ENCODE results near the gene RAB11FIP3. TPM values are rescaled to one million over a fixed set of nuclear protein-coding genes. Genes with fewer than 3 reads are reported as not detected.

RAB11FIP3 gene
- total and polyA plus RNA-seq, 10 donors, result 12.3 to 52.7 (median 35.5) TPM

- Histone ChIP-seq H3K27ac (no peak overlapping the region), H3K4me1 (peaks cover 0 to 30% (median 11%) of the 10 kb centered on the region in 6 donors), H3K36me3 (peaks cover 0 to 36% (median 29%) of the 10 kb centered on the region in 6 donors), H3K4me3 (no peak overlapping the region), H3K27me3 (replicated peaks in 1 of 7) (peaks cover 7 to 41% (median 23%) of the 10 kb centered on the region in 7 donors), H3K9me3 (no peaks in the 10 kb centered on the region)
- TF ChIP-seq POLR2A (IDR thresholded peaks at IDR 0.05), result no peak
- no peak for TF ChIP-seq CTCF (IDR thresholded peaks at IDR 0.05 in 8 of 11, conservative IDR thresholded peaks at IDR 0.05 in 3 of 11)
- no peak for TF ChIP-seq POLR2AphosphoS5 (IDR thresholded peaks at IDR 0.05)
- no peak for DNase-seq
- intact Hi-C loops (cut with DNase I; ENCODE audit: low total_unique reads), result no loop called here
- 76 to 86% (median 81%) methylated on average over 16 to 32 of the region's 32 CpGs for WGBS, 5 donors
These were observed 130.4 kb downstream of the RAB11FIP3 start for GRCh38 chr16:555528-556473.

- H3K4me1 ChIP-seq, result peaks cover 0 to 32% (median 11%) of the 10 kb centered on the region in 6 donors
- no peak overlapping the region for H3K27ac ChIP-seq
- intact Hi-C loops (cut with DNase I; ENCODE audit: low total_unique reads), result no loop called here
- H3K9me3 ChIP-seq, result no peaks in the 10 kb centered on the region
- H3K36me3 ChIP-seq, result peaks cover 0 to 30% (median 25%) of the 10 kb centered on the region in 6 donors
- H3K27me3 ChIP-seq (replicated peaks in 1 of 7), result peaks cover 10 to 49% (median 32%) of the 10 kb centered on the region in 7 donors
- no peak for DNase-seq
- TF ChIP-seq POLR2AphosphoS5 (IDR thresholded peaks at IDR 0.05) (no peak), CTCF (IDR thresholded peaks at IDR 0.05 in 8 of 11, conservative IDR thresholded peaks at IDR 0.05 in 3 of 11) (no peak), POLR2A (IDR thresholded peaks at IDR 0.05) (no peak)
- no peak overlapping the region for H3K4me3 ChIP-seq
- 86 to 91% (median 89%) methylated on average over 14 to 32 of the region's 32 CpGs for WGBS, 5 donors
These were observed 131.2 kb downstream of the RAB11FIP3 start for GRCh38 chr16:556474-557173.

- no peak for DNase-seq
- intact Hi-C loops (cut with DNase I; ENCODE audit: low total_unique reads), result no loop called here
- Histone ChIP-seq H3K4me1 (peaks cover 0 to 32% (median 11%) of the 10 kb centered on the region in 6 donors), H3K27ac (no peak overlapping the region), H3K36me3 (peaks cover 0 to 19% (median 14%) of the 10 kb centered on the region in 6 donors), H3K4me3 (no peak overlapping the region), H3K27me3 (replicated peaks in 1 of 7) (peaks cover 10 to 56% (median 37%) of the 10 kb centered on the region in 7 donors), H3K9me3 (no peaks in the 10 kb centered on the region)
- TF ChIP-seq POLR2AphosphoS5 (IDR thresholded peaks at IDR 0.05) (no peak), CTCF (IDR thresholded peaks at IDR 0.05 in 8 of 11, conservative IDR thresholded peaks at IDR 0.05 in 3 of 11) (no peak), POLR2A (IDR thresholded peaks at IDR 0.05) (no peak)
- 62 to 84% (median 69%) methylated on average over 12 to 23 of the region's 23 CpGs for WGBS, 5 donors
These were observed 132.2 kb downstream of the RAB11FIP3 start for GRCh38 chr16:557463-558297.

All from spleen (tissue), 11 donors.